A549 treated with AZD2906 at 1 μM for 4 hours (cell line): ENCODE measurements around the gene CEP104. TPM values are rescaled to one million over a fixed set of nuclear protein-coding genes. Genes with fewer than 3 reads are reported as not detected.

Source experiments
- total RNA-seq: library from RNA; stranded (reverse); fragments of 200-300 nt; extraction: Qiagen RNA extraction; gene quantifications from 5 replicates; pipeline ENCODE4 v1.2.3, GENCODE V29; 2022

The CEP104 gene
- 14.1 to 17.4 TPM (median 16.7 TPM) in 5 replicates for total RNA-seq

GRCh38 chr1:3856923-3857790 lies at the start of gene CEP104, which contains the start of gene DFFB:
TSS of gene CEP104 (minus strand) at chr1:3857211. CDS start at chr1:3852407, 4,804 bp downstream.
TSS of gene DFFB (plus strand) at chr1:3857476. CDS start at chr1:3857604, 128 bp downstream.

GRCh38 chr1:3900150-3900968 lies 43.3 kb upstream of the CEP104 start, which contains the start of gene C1orf174:
TSS of gene C1orf174 (minus strand) at chr1:3900272. CDS start at chr1:3900186, 86 bp downstream.

GRCh38 chr1:3796215-3797061 lies 60.6 kb downstream of the CEP104 start, which contains the start of gene LRRC47:
TSS of gene LRRC47 (minus strand) at chr1:3796498. CDS start at chr1:3796476, 22 bp downstream.

GRCh38 chr1:3772715-3773571 lies 84.1 kb downstream of the CEP104 start, which contains the start of gene SMIM1:
TSS of gene SMIM1 (plus strand) at chr1:3772749. CDS start at chr1:3775374, 2,625 bp downstream.

Other genes with a start within 250 kb of the CEP104 start
- 6.3 to 10.6 TPM (median 8.0 TPM) in 5 replicates for gene MEGF6, start 245.7 kb downstream of the CEP104 start, total RNA-seq
- gene TPRG1L, start 232.2 kb downstream of the CEP104 start, total RNA-seq = 27.2 to 31.5 TPM (median 29.8 TPM) in 5 replicates
- 14.2 to 19.8 TPM (median 18.8 TPM) in 5 replicates for gene WRAP73, start 207.1 kb downstream of the CEP104 start, total RNA-seq
- 0.72 to 0.90 TPM (median 0.78 TPM) in 5 replicates for gene TP73, start 204.7 kb downstream of the CEP104 start, total RNA-seq
- gene CCDC27, start 104.8 kb downstream of the CEP104 start, total RNA-seq = not detected in 5 replicates
- 0.89 to 2.2 TPM (median 1.5 TPM) in 5 replicates for gene SMIM1, start 84.5 kb downstream of the CEP104 start, total RNA-seq
- 28.3 to 34.2 TPM (median 31.2 TPM) in 5 replicates for gene LRRC47, start 60.7 kb downstream of the CEP104 start, total RNA-seq
- 2.9 to 4.3 TPM (median 3.4 TPM) in 5 replicates for gene DFFB, start 265 bp upstream of the CEP104 start, total RNA-seq
- gene C1orf174, start 43.1 kb upstream of the CEP104 start, total RNA-seq = 22.2 to 24.8 TPM (median 23.1 TPM) in 5 replicates